Stimulated activated memory B cell treated with anti-CD40 and anti-IgM and Interleukin-4, amounts not matched to agents 10 μg/mL and 1 μg/mL and 100 μg/mL, for 72 hours (primary cell): Measurements from ENCODE around the gene SERPINB1.

Source experiments
- ATAC-seq: fragments of 150-1000 bp; cut with Tn5 transposase; 2 replicates; pipeline ENCODE4 v1.10.0; 2021
- H3K27ac Mint-ChIP-seq: one replicate; pipeline ENCODE4 v1.8.0; 2022; ENCODE audit warnings: mild to moderate bottlenecking, mixed read lengths
- H3K27me3 Mint-ChIP-seq: one replicate; pipeline ENCODE4 v1.8.0; 2022; ENCODE audit warnings: mixed read lengths
- H3K36me3 Mint-ChIP-seq: one replicate; pipeline ENCODE4 v1.8.0; 2022; ENCODE audit warnings: mixed read lengths
- H3K4me1 Mint-ChIP-seq: one replicate; pipeline ENCODE4 v1.8.0; 2022; ENCODE audit warnings: mixed read lengths
- H3K4me3 Mint-ChIP-seq: one replicate; pipeline ENCODE4 v1.8.0; 2022; ENCODE audit warnings: mild to moderate bottlenecking, moderate library complexity, mixed read lengths
- H3K9me3 Mint-ChIP-seq: one replicate; pipeline ENCODE4 v1.8.0; 2022; ENCODE audit warnings: mixed read lengths

Gene SERPINB1

GRCh38 chr6:2784930-2785329 is 56.7 kb downstream of the SERPINB1 start:
- no peaks in the 10 kb centered on the region for H3K27me3 Mint-ChIP-seq
- no peak overlapping the region for H3K27ac Mint-ChIP-seq
- ATAC-seq = no peak
- no peaks in the 10 kb centered on the region for H3K4me1 Mint-ChIP-seq
- no peaks in the 10 kb centered on the region for H3K9me3 Mint-ChIP-seq
- H3K36me3 Mint-ChIP-seq = peaks cover 48% of the 10 kb centered on the region
- H3K4me3 Mint-ChIP-seq = no peak overlapping the region

- H3K36me3 Mint-ChIP-seq = peaks cover 54% of the 10 kb centered on the region
- H3K9me3 Mint-ChIP-seq = no peaks in the 10 kb centered on the region
- ATAC-seq = no peak
These were observed 57.6 kb downstream of the SERPINB1 start for GRCh38 chr6:2784061-2784460.

GRCh38 chr6:2783188-2783963 is 58.3 kb downstream of the SERPINB1 start:
- Mint-ChIP-seq H3K4me3 (no peak overlapping the region), H3K4me1 (no peaks in the 10 kb centered on the region), H3K9me3 (no peaks in the 10 kb centered on the region), H3K27ac (no peak overlapping the region), H3K36me3 (peaks cover 55% of the 10 kb centered on the region), H3K27me3 (no peaks in the 10 kb centered on the region)
- no peak for ATAC-seq

More at GRCh38 chr6:2784061-2784460, 57.6 kb downstream of the SERPINB1 start:
- Mint-ChIP-seq H3K4me1 (no peaks in the 10 kb centered on the region), H3K27me3 (no peaks in the 10 kb centered on the region), H3K4me3 (no peak overlapping the region), H3K27ac (no peak overlapping the region)

GRCh38 chr6:2782825-2783187 is 58.9 kb downstream of the SERPINB1 start:
- Mint-ChIP-seq H3K27ac (no peak overlapping the region), H3K27me3 (no peaks in the 10 kb centered on the region), H3K4me3 (no peak overlapping the region), H3K4me1 (peaks cover 1% of the 10 kb centered on the region), H3K36me3 (peaks cover 52% of the 10 kb centered on the region), H3K9me3 (no peaks in the 10 kb centered on the region)
- ATAC-seq = no peak

- Mint-ChIP-seq H3K4me3 (no peak overlapping the region), H3K4me1 (peaks cover 6% of the 10 kb centered on the region), H3K36me3 (peaks cover 48% of the 10 kb centered on the region), H3K27me3 (no peaks in the 10 kb centered on the region), H3K27ac (no peak overlapping the region), H3K9me3 (no peaks in the 10 kb centered on the region)
- no peak for ATAC-seq
These were observed 59.3 kb downstream of the SERPINB1 start for GRCh38 chr6:2782356-2782708.
